Neural crest cell (in vitro differentiated cells): Measurements from ENCODE around the gene MRC1. TPM values are rescaled to one million over a fixed set of nuclear protein-coding genes. Genes with fewer than 3 reads are reported as not detected.

Experiments
- DNase-seq: peaks from one replicate; pipeline ENCODE4 v3.0.0; 2021; ENCODE audit warnings: low read depth, mixed read lengths, low spot score
- H3K27ac Mint-ChIP-seq: one replicate; pipeline ENCODE4 v1.8.0; 2021; ENCODE audit warnings: mild to moderate bottlenecking, mixed read lengths; ENCODE audit not compliant: unreplicated experiment
- H3K27me3 Mint-ChIP-seq: 2 replicates; pipeline ENCODE4 v1.8.0; 2021; ENCODE audit warnings: low read depth, mild to moderate bottlenecking, mixed read lengths
- H3K36me3 Mint-ChIP-seq: 2 replicates; pipeline ENCODE4 v1.8.0; 2021; ENCODE audit warnings: low read depth, mild to moderate bottlenecking, mixed read lengths
- H3K4me1 Mint-ChIP-seq: 2 replicates; pipeline ENCODE4 v1.8.0; 2021; ENCODE audit warnings: mixed read lengths
- H3K4me3 Mint-ChIP-seq: one replicate; pipeline ENCODE4 v1.8.0; 2021; ENCODE audit warnings: mild to moderate bottlenecking, mixed read lengths
- H3K9me3 Mint-ChIP-seq: 2 replicates; pipeline ENCODE4 v1.8.0; 2021; ENCODE audit warnings: mixed read lengths
- CTCF ChIP-seq: fragments of 200-600 bp; sonication (generic); conservative IDR thresholded peaks from 2 replicates; pipeline ENCODE4 v1.5.0; 2021; ENCODE audit warnings: antibody characterized with exemption, mild to moderate bottlenecking
- total RNA-seq: library from RNA; stranded (reverse); gene quantifications from 2 replicates; pipeline ENCODE4 v1.2.1, GENCODE V29; 2021

Gene MRC1
- total RNA-seq, 1 donor from 2014 or later: not detected

- Mint-ChIP-seq H3K9me3 (no peaks in the 10 kb centered on the region), H3K4me3 (no peak overlapping the region), H3K27ac (no peak overlapping the region), H3K27me3 (peaks cover 6% of the 10 kb centered on the region), H3K36me3 (no peaks in the 10 kb centered on the region), H3K4me1 (no peaks in the 10 kb centered on the region)
- TF ChIP-seq CTCF: no peak
- no peak for DNase-seq
Observed at GRCh38 chr10:17817316-17817715, 8.2 kb downstream of the MRC1 start.

DNA sequence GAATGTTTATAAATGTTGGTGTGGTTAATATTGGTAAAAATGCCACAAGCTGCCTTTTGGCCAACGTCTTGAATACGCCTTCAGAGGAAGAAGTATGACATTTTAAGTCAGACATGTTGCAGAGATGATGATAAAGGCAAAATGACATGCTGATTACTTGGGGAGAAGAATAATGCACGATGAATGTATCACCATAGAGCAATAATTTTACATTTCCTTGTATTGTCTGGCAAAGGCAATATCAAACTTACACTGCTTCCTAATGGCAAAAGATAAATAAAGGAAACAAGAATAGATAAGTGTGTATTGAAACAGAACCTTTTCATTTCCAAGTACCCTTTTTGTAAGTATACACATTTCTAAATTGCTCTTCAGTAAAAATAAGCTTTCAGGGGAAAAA is 8.6 kb downstream of the MRC1 start:
- H3K4me1 Mint-ChIP-seq: no peaks in the 10 kb centered on the region
- no peaks in the 10 kb centered on the region for H3K9me3 Mint-ChIP-seq
- no peak overlapping the region for H3K4me3 Mint-ChIP-seq
- H3K36me3 Mint-ChIP-seq: no peaks in the 10 kb centered on the region
- no peak for TF ChIP-seq CTCF
- no peak for DNase-seq
- no peak overlapping the region for H3K27ac Mint-ChIP-seq
- peaks cover 9% of the 10 kb centered on the region for H3K27me3 Mint-ChIP-seq

GRCh38 chr10:17819836-17820235 is 10.7 kb downstream of the MRC1 start:
- Mint-ChIP-seq H3K4me1 (no peaks in the 10 kb centered on the region), H3K4me3 (no peak overlapping the region), H3K27me3 (peaks cover 17% of the 10 kb centered on the region), H3K36me3 (no peaks in the 10 kb centered on the region), H3K9me3 (no peaks in the 10 kb centered on the region), H3K27ac (no peak overlapping the region)
- TF ChIP-seq CTCF: no peak
- no peak for DNase-seq

DNA sequence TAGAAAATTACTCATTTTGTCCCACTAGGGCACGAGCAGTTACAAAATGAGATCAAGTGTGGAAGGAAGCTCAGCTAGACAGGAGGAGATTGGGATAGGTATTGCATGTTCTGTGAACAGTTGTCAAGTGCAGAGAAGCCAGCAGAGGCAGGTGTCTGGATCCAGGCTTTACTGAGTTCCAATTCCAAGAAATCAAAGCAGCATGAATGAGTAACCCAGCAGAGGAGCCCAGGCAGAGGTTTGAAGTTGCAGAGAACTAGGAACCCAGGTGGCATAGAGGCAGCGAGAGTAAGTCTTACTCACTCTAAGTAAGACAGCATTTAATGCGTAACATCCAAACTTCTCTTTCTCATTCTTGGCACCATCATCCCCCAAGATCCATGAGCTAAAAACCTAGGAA is 11.8 kb downstream of the MRC1 start:
- no peak for TF ChIP-seq CTCF
- no peaks in the 10 kb centered on the region for H3K4me1 Mint-ChIP-seq
- no peaks in the 10 kb centered on the region for H3K36me3 Mint-ChIP-seq
- H3K27ac Mint-ChIP-seq: no peak overlapping the region
- peaks cover 17% of the 10 kb centered on the region for H3K27me3 Mint-ChIP-seq
- peaks cover 4% of the 10 kb centered on the region for H3K9me3 Mint-ChIP-seq
- H3K4me3 Mint-ChIP-seq: no peak overlapping the region
- no peak for DNase-seq

- DNase-seq: no peak
- no peak overlapping the region for H3K27ac Mint-ChIP-seq
- H3K27me3 Mint-ChIP-seq: peaks cover 17% of the 10 kb centered on the region
Observed at GRCh38 chr10:17821893-17822292, 12.7 kb downstream of the MRC1 start.

More at GRCh38 chr10:17821893-17822292, 12.7 kb downstream of the MRC1 start:
- no peaks in the 10 kb centered on the region for H3K36me3 Mint-ChIP-seq
- H3K9me3 Mint-ChIP-seq: peaks cover 6% of the 10 kb centered on the region
- no peak overlapping the region for H3K4me3 Mint-ChIP-seq
- no peaks in the 10 kb centered on the region for H3K4me1 Mint-ChIP-seq
- TF ChIP-seq CTCF: no peak
